Muscle layer of duodenum (tissue), 2 donors: ENCODE results near the gene ADGRB2.

Experiments used
- H3K27ac ChIP-seq: one replicate; pipeline ENCODE4 v1.7.0; 2013; ENCODE audit warnings: mild to moderate bottlenecking, low read length
- H3K27me3 ChIP-seq: one replicate; pipeline ENCODE4 v1.7.0; 2013; ENCODE audit warnings: low read depth, mild to moderate bottlenecking, control low read depth, low read length
- H3K36me3 ChIP-seq, 2 donors: one replicate each; pipeline ENCODE4 v1.7.0; 2013; ENCODE audit warnings: low read length in 2 of 2, control low read depth in 1 of 2, mild to moderate bottlenecking in 1 of 2; ENCODE audit not compliant: insufficient read depth in 2 of 2, control insufficient read depth in 1 of 2
- H3K4me1 ChIP-seq, 2 donors: one replicate each; pipeline ENCODE4 v1.7.0; 2013; ENCODE audit warnings: low read length in 2 of 2, mild to moderate bottlenecking in 2 of 2, control low read depth in 1 of 2, moderate library complexity in 1 of 2; ENCODE audit not compliant: insufficient read depth in 2 of 2, control insufficient read depth in 1 of 2
- H3K4me3 ChIP-seq, 2 donors: one replicate each; pipeline ENCODE4 v1.7.0; 2013; ENCODE audit warnings: low read length in 2 of 2, low read depth in 1 of 2, mild to moderate bottlenecking in 1 of 2
- H3K9me3 ChIP-seq, 2 donors: one replicate each; pipeline ENCODE4 v1.7.0; 2013; ENCODE audit warnings: low read length in 2 of 2, control low read depth in 1 of 2, mild to moderate bottlenecking in 1 of 2; ENCODE audit not compliant: control insufficient read depth in 1 of 2
- donor health status: healthy.

The ADGRB2 gene

GRCh38 chr1:31691446-31691845 is 72.7 kb downstream of the ADGRB2 start:
- peaks cover 0 to 4% of the 10 kb centered on the region in 2 donors for H3K36me3 ChIP-seq
- H3K27ac ChIP-seq: no peak overlapping the region
- peaks cover 0 to 11% of the 10 kb centered on the region in 2 donors for H3K4me1 ChIP-seq
- no peaks in the 10 kb centered on the region for H3K27me3 ChIP-seq
- no peak overlapping the region for H3K4me3 ChIP-seq
- H3K9me3 ChIP-seq: no peaks in the 10 kb centered on the region

- Histone ChIP-seq H3K36me3 (peaks cover 0 to 7% of the 10 kb centered on the region in 2 donors), H3K27me3 (no peaks in the 10 kb centered on the region), H3K4me3 (no peak overlapping the region), H3K27ac (no peak overlapping the region), H3K4me1 (peaks cover 0 to 10% of the 10 kb centered on the region in 2 donors), H3K9me3 (no peaks in the 10 kb centered on the region)
Observed at GRCh38 chr1:31690921-31691320, 73.2 kb downstream of the ADGRB2 start.

- Histone ChIP-seq H3K9me3 (no peaks in the 10 kb centered on the region), H3K4me1 (peaks cover 0 to 5% of the 10 kb centered on the region in 2 donors), H3K27me3 (no peaks in the 10 kb centered on the region), H3K4me3 (no peak overlapping the region), H3K27ac (no peak overlapping the region), H3K36me3 (peaks cover 0 to 16% of the 10 kb centered on the region in 2 donors)
Observed at GRCh38 chr1:31689854-31690253, 74.3 kb downstream of the ADGRB2 start.

GRCh38 chr1:31689379-31689778 is 74.8 kb downstream of the ADGRB2 start:
- Histone ChIP-seq H3K27me3 (no peaks in the 10 kb centered on the region), H3K4me3 (no peak overlapping the region), H3K27ac (no peak overlapping the region), H3K36me3 (peaks cover 0 to 16% of the 10 kb centered on the region in 2 donors), H3K9me3 (no peaks in the 10 kb centered on the region), H3K4me1 (peaks cover 0 to 5% of the 10 kb centered on the region in 2 donors)

GRCh38 chr1:31688233-31688918 is 75.8 kb downstream of the ADGRB2 start:
- Histone ChIP-seq H3K27ac (no peak overlapping the region), H3K4me1 (peaks cover 0 to 5% of the 10 kb centered on the region in 2 donors), H3K36me3 (peaks cover 0 to 25% of the 10 kb centered on the region in 2 donors), H3K4me3 (no peak overlapping the region), H3K27me3 (no peaks in the 10 kb centered on the region), H3K9me3 (no peaks in the 10 kb centered on the region)

GRCh38 chr1:31687601-31688000 is 76.5 kb downstream of the ADGRB2 start:
- Histone ChIP-seq H3K4me1 (peaks cover 0 to 5% of the 10 kb centered on the region in 2 donors), H3K27ac (no peak overlapping the region), H3K4me3 (no peak overlapping the region), H3K36me3 (peaks cover 0 to 33% of the 10 kb centered on the region in 2 donors), H3K27me3 (no peaks in the 10 kb centered on the region), H3K9me3 (no peaks in the 10 kb centered on the region)

- Histone ChIP-seq H3K4me1 (peaks cover 0 to 5% of the 10 kb centered on the region in 2 donors), H3K27ac (no peak overlapping the region), H3K36me3 (peaks cover 4 to 40% of the 10 kb centered on the region in 2 donors), H3K4me3 (no peak overlapping the region), H3K9me3 (no peaks in the 10 kb centered on the region), H3K27me3 (no peaks in the 10 kb centered on the region)
Observed at GRCh38 chr1:31685795-31686194, 78.3 kb downstream of the ADGRB2 start.

- no peaks in the 10 kb centered on the region for H3K27me3 ChIP-seq
- H3K27ac ChIP-seq: no peak overlapping the region
- H3K4me1 ChIP-seq: peaks cover 0 to 5% of the 10 kb centered on the region in 2 donors
- peaks cover 12 to 53% of the 10 kb centered on the region in 2 donors for H3K36me3 ChIP-seq
- no peak overlapping the region for H3K4me3 ChIP-seq
- no peaks in the 10 kb centered on the region for H3K9me3 ChIP-seq
Observed at GRCh38 chr1:31683997-31684396, 80.1 kb downstream of the ADGRB2 start.

- no peaks in the 10 kb centered on the region for H3K9me3 ChIP-seq
- no peak overlapping the region for H3K27ac ChIP-seq
- no peak overlapping the region for H3K4me3 ChIP-seq
- H3K36me3 ChIP-seq: peaks cover 12 to 56% of the 10 kb centered on the region in 2 donors
- H3K27me3 ChIP-seq: no peaks in the 10 kb centered on the region
- no peaks in the 10 kb centered on the region for H3K4me1 ChIP-seq
Observed at GRCh38 chr1:31681415-31681814, 82.7 kb downstream of the ADGRB2 start.

- Histone ChIP-seq H3K27me3 (no peaks in the 10 kb centered on the region), H3K36me3 (peaks cover 12 to 44% of the 10 kb centered on the region in 2 donors), H3K4me1 (peaks cover 0 to 7% of the 10 kb centered on the region in 2 donors), H3K9me3 (no peaks in the 10 kb centered on the region), H3K27ac (no peak overlapping the region), H3K4me3 (no peak overlapping the region)
Observed at GRCh38 chr1:31679676-31680230, 84.4 kb downstream of the ADGRB2 start.

GRCh38 chr1:31679091-31679490 is 85.0 kb downstream of the ADGRB2 start:
- peaks cover 12 to 41% of the 10 kb centered on the region in 2 donors for H3K36me3 ChIP-seq
- H3K4me1 ChIP-seq: peaks cover 0 to 14% of the 10 kb centered on the region in 2 donors
- H3K9me3 ChIP-seq: no peaks in the 10 kb centered on the region
- H3K27me3 ChIP-seq: no peaks in the 10 kb centered on the region
- H3K27ac ChIP-seq: no peak overlapping the region
- no peak overlapping the region for H3K4me3 ChIP-seq
